KOPT-K1 (cell line): Measurements from ENCODE around the gene SEC23IP.
"Not testable (repeated sequence)": the region's sequence is repeated elsewhere in the genome, so short reads cannot be mapped to it uniquely, and the experiment has no call there.

Experiments used
- H3K27ac ChIP-seq: fragments of 200-600 bp; sonication (generic); 2 replicates; pipeline ENCODE4 v1.5.1; 2016; ENCODE audit warnings: antibody characterized with exemption, mild to moderate bottlenecking, low read depth, low read length; ENCODE audit not compliant: poor library complexity, severe bottlenecking
- H3K36me3 ChIP-seq: fragments of 200-600 bp; sonication (generic); 2 replicates; pipeline ENCODE4 v1.5.1; 2017; ENCODE audit warnings: antibody characterized with exemption, mild to moderate bottlenecking, low read length, moderate library complexity; ENCODE audit not compliant: insufficient read depth
- H3K9me3 ChIP-seq: fragments of 200-600 bp; sonication (generic); 2 replicates; pipeline ENCODE4 v1.5.1; 2017; ENCODE audit warnings: antibody characterized with exemption, low read length, mild to moderate bottlenecking; ENCODE audit not compliant: insufficient read depth, poor library complexity, severe bottlenecking

Gene SEC23IP

GRCh38 chr10:119896937-119897770 is 4.6 kb downstream of the SEC23IP start:
- H3K36me3 ChIP-seq = peaks cover 47% of the 10 kb centered on the region
- H3K27ac ChIP-seq = no peak overlapping the region
- no peaks in the 10 kb centered on the region for H3K9me3 ChIP-seq

DNA sequence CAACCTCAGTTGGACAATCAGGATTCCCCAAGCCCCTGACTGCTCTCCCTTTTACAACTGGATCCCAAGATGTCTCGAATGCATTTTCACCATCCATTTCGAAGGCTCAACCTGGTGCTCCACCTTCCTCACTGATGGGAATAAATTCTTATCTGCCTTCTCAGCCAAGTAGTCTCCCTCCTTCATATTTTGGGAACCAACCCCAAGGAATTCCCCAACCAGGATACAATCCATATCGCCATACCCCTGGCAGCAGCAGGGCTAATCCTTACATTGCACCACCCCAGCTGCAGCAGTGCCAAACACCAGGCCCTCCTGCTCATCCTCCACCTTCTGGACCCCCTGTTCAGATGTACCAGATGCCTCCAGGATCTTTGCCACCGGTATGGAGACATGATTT is 6.0 kb downstream of the SEC23IP start:
- no peaks in the 10 kb centered on the region for H3K9me3 ChIP-seq
- no peak overlapping the region for H3K27ac ChIP-seq
- peaks cover 58% of the 10 kb centered on the region for H3K36me3 ChIP-seq

DNA sequence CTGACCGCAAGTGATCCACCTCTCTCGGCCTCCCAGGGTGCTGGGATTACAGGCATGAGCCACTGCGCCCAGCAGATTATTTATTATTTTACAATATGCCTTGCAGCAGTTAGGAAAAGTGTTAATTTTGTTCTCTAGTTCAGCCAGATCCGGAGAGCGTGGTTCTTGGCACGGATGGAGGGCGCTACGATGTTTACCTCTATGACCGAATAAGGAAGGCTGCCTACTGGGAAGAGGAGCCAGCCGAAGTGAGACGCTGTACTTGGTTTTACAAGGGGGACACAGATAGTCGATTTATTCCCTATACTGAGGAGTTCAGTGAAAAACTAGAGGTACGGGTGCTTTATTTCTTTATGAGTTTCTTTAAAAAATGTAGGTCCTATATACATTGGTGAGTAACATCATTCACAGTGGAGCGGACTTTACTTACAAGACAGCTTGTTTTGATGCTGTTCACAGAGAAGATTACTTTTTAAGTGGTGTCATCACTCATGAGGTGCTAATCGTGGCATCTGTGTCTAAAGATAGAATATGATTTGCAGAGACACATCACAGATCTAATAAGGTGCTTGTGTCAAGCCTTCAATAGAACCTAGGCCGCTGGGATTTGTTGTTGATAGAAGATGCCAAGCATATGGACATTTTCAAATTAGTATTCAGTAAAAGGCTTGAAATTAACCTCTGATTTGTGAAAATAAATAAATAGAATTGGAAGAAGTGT is 11.6 kb downstream of the SEC23IP start:
- peaks cover 83% of the 10 kb centered on the region for H3K36me3 ChIP-seq
- H3K9me3 ChIP-seq = no peaks in the 10 kb centered on the region
- no peak overlapping the region for H3K27ac ChIP-seq

DNA sequence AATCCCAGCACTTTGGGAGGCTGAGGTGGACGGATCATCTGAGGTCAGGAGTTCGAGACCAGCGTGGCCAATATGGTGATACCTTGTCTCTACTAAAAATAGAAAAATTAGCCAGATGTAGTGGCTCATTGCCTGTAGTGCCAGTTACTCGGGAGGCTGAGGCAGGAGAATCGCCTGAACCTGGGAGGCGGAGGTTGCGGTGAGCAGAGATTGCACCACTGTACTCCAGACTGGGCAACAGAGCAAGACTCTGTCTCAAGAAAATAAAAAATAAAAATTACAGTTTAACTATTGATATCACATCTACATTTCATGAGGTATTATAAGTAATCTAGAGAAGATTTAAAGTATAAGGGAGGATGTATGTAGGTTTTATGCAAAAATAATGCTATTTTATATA is 15.2 kb downstream of the SEC23IP start:
- peaks cover 93% of the 10 kb centered on the region for H3K36me3 ChIP-seq
- H3K27ac ChIP-seq, H3K9me3 ChIP-seq: not testable (repeated sequence)

DNA sequence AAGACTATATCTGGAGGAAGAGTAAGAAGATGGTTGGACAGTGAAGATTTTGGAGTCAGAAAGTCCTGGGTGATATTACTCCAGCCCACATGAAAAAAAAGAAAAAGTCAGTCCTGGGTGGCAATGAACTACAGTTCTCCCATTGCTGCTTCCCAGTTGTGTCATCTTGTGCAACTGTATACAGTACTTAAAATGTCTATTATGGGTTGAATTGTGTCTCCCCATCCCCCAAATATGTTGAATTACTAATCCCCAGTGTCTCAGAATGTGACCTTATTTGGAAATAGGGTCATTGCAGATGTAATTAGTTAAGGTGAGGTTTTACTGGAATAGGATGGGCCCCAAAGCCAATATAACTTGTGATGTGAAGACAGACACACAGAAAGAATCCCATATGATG is 15.6 kb downstream of the SEC23IP start:
- H3K36me3 ChIP-seq = peaks cover 93% of the 10 kb centered on the region
- no peak overlapping the region for H3K27ac ChIP-seq
- no peaks in the 10 kb centered on the region for H3K9me3 ChIP-seq

DNA sequence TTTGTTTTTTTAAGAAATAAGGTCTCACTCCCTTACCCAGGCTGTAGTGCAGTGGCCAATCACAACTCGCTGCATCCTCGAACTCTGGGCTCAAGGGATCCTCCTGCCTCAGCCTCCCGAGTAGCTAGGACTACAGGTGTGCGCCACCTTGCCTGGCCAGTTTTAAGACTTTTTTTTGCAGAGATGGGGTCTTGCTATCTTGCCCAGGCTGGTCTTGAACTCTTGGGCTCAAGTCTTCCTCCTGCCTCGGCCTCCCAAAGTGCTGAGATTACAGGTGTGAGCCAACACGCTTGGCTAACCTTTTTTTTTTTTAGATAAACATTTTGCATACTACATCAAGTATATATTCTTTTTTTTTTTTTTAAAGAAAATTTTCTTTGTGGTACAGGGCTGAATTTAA is 18.2 kb downstream of the SEC23IP start:
- Histone ChIP-seq H3K27ac (no peak overlapping the region), H3K36me3 (peaks cover 89% of the 10 kb centered on the region), H3K9me3 (no peaks in the 10 kb centered on the region)

- Histone ChIP-seq H3K36me3 (peaks cover 94% of the 10 kb centered on the region), H3K27ac (no peak overlapping the region), H3K9me3 (no peaks in the 10 kb centered on the region)
Measured at GRCh38 chr10:119917777-119918176, 25.2 kb downstream of the SEC23IP start.

- H3K9me3 ChIP-seq = no peaks in the 10 kb centered on the region
- peaks cover 96% of the 10 kb centered on the region for H3K36me3 ChIP-seq
- H3K27ac ChIP-seq = no peak overlapping the region
Measured at GRCh38 chr10:119919271-119919670, 26.7 kb downstream of the SEC23IP start.

- no peak overlapping the region for H3K27ac ChIP-seq
- H3K36me3 ChIP-seq = peaks cover 96% of the 10 kb centered on the region
- H3K9me3 ChIP-seq = no peaks in the 10 kb centered on the region
Measured at GRCh38 chr10:119919826-119920225, 27.3 kb downstream of the SEC23IP start.

GRCh38 chr10:119928411-119928810 is 35.9 kb downstream of the SEC23IP start:
- H3K36me3 ChIP-seq = peaks cover 96% of the 10 kb centered on the region

DNA sequence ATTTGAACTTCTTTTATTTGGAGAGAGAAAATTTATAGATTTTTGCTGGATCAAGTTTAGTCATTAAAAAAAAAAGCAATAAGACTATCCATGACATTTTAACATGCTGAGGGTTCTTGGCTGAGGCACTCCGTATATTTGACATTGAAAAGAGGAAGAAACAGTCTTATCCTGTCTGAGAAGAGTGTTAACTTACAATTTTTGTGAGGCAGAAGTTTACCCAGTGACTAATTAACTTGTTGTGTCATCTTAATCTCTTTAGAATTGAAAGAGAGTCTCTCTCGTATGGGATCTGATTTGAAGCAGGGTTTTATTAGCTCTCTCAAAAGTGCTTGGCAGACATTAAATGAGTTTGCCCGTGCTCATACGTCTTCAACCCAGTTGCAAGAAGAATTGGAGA is 39.3 kb downstream of the SEC23IP start:
- Histone ChIP-seq H3K36me3 (peaks cover 93% of the 10 kb centered on the region), H3K9me3 (no peaks in the 10 kb centered on the region), H3K27ac (no peak overlapping the region)

More at GRCh38 chr10:119928411-119928810, 35.9 kb downstream of the SEC23IP start:
- no peak overlapping the region for H3K27ac ChIP-seq
- H3K9me3 ChIP-seq = no peaks in the 10 kb centered on the region

DNA sequence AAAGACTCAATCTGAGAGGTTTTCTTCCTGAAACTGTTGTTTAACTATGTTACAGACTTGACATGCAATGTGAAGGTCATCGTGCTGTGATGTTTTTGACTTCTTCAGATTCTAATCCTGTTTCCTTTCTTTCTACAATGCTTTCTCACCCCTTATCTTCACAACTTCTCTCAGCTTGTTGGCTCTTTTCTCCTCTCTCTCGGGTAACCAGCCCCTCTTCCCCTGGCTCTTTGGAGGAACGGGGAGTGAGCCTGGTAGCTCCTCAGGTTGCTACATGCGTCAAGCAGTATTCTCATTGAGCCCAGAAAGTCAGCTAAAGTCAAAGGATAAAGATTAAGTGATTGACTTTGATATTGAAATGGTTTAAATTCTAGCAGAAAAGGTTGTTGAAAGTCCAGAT is 40.1 kb downstream of the SEC23IP start:
- Histone ChIP-seq H3K27ac (no peak overlapping the region), H3K36me3 (peaks cover 85% of the 10 kb centered on the region), H3K9me3 (no peaks in the 10 kb centered on the region)

DNA sequence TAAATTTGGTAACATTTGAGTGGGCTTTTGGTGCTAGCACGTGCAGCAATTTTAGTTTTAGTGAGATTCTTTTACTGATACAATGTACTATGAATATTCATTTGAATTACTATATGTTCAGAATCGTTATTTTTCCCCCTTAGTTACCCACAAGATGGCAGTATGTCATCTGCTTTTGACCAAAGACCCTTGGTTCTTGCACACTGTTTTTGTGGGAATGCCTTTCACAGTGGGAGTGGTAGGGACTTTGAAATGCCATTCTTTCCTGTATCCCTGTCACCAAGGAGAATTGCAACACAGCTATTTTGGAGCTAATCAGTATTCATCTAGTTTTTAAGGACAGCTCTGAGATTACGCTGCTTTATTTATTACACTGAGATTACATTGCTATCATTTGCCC is 40.6 kb downstream of the SEC23IP start:
- Histone ChIP-seq H3K27ac (no peak overlapping the region), H3K36me3 (peaks cover 81% of the 10 kb centered on the region), H3K9me3 (no peaks in the 10 kb centered on the region)

GRCh38 chr10:119940487-119940886 is 48.0 kb downstream of the SEC23IP start:
- Histone ChIP-seq H3K27ac (no peak overlapping the region), H3K9me3 (no peaks in the 10 kb centered on the region), H3K36me3 (peaks cover 74% of the 10 kb centered on the region)

GRCh38 chr10:119942973-119943372 is 50.4 kb downstream of the SEC23IP start:
- Histone ChIP-seq H3K27ac (no peak overlapping the region), H3K9me3 (no peaks in the 10 kb centered on the region), H3K36me3 (peaks cover 64% of the 10 kb centered on the region)

- no peak overlapping the region for H3K27ac ChIP-seq
Measured at GRCh38 chr10:119945805-119946204, 53.3 kb downstream of the SEC23IP start.

More at GRCh38 chr10:119945805-119946204, 53.3 kb downstream of the SEC23IP start:
- Histone ChIP-seq H3K9me3 (no peaks in the 10 kb centered on the region), H3K36me3 (peaks cover 42% of the 10 kb centered on the region)
